Activated CD4-positive, alpha-beta T cell treated with anti-CD3 and anti-CD28 coated beads, Interleukin-2, amount 50 U/mL, for 16 hours (primary cell): ENCODE results near the gene MGLL.

Experiments
- DNase-seq: peaks from one replicate; pipeline ENCODE4 v3.0.0-alpha.2; 2020

Gene MGLL

GRCh38 chr3:127822041-127822681, at the start of gene MGLL:
Gene MGLL (minus strand): TSS chr3:127822515. CDS start chr3:127822318, 197 bp downstream.
- no peak for DNase-seq

- no peak for DNase-seq
Measured at GRCh38 chr3:127870156-127870555, 47.8 kb upstream of the MGLL start.

GRCh38 chr3:127867986-127868385, 45.7 kb upstream of the MGLL start:
- no peak for DNase-seq

- no peak for DNase-seq
Measured at GRCh38 chr3:127867412-127867811, 45.1 kb upstream of the MGLL start.

GRCh38 chr3:127865941-127866340, 43.6 kb upstream of the MGLL start:
- no peak for DNase-seq

- DNase-seq, result no peak
Measured at GRCh38 chr3:127860211-127860696, 37.9 kb upstream of the MGLL start.

GRCh38 chr3:127859730-127860129, 37.4 kb upstream of the MGLL start:
- no peak for DNase-seq

- no peak for DNase-seq
Measured at GRCh38 chr3:127858937-127859336, 36.6 kb upstream of the MGLL start.

- no peak for DNase-seq
Measured at GRCh38 chr3:127858521-127858920, 36.2 kb upstream of the MGLL start.

GRCh38 chr3:127857333-127857732, 35.0 kb upstream of the MGLL start:
- no peak for DNase-seq

GRCh38 chr3:127856801-127857200, 34.5 kb upstream of the MGLL start:
- no peak for DNase-seq

GRCh38 chr3:127855246-127855645, 32.9 kb upstream of the MGLL start:
- DNase-seq, result no peak

- DNase-seq, result no peak
Measured at GRCh38 chr3:127853681-127854080, 31.4 kb upstream of the MGLL start.

- DNase-seq, result no peak
Measured at GRCh38 chr3:127851899-127852298, 29.6 kb upstream of the MGLL start.

- no peak for DNase-seq
Measured at GRCh38 chr3:127849368-127849767, 27.1 kb upstream of the MGLL start.

- no peak for DNase-seq
Measured at GRCh38 chr3:127848131-127849129, 26.1 kb upstream of the MGLL start.

GRCh38 chr3:127847236-127847720, 25.0 kb upstream of the MGLL start:
- DNase-seq, result no peak

GRCh38 chr3:127846576-127846975, 24.3 kb upstream of the MGLL start:
- DNase-seq, result no peak

- DNase-seq, result no peak
Measured at GRCh38 chr3:127844326-127844942, 22.1 kb upstream of the MGLL start.

GRCh38 chr3:127840671-127841070, 18.4 kb upstream of the MGLL start:
- DNase-seq, result no peak

- DNase-seq, result no peak
Measured at GRCh38 chr3:127839099-127839498, 16.8 kb upstream of the MGLL start.

GRCh38 chr3:127835993-127836882, 13.9 kb upstream of the MGLL start:
- no peak for DNase-seq
